OCI-LY7 (cell line): ENCODE data around the gene FOXJ2. TPM values are rescaled to one million over a fixed set of nuclear protein-coding genes. Genes with fewer than 3 reads are reported as not detected.
"Not testable (repeated sequence)": the region's sequence is repeated elsewhere in the genome, so short reads cannot be mapped to it uniquely, and the experiment has no call there.

Source experiments
- BruUV-seq: library from RNA; stranded (reverse); fragments of 400-500 nt; replicated peaks from 2 replicates; lab custom pipeline; 2021; lab: Mats Ljungman, UMichigan
- CTCF ChIA-PET: fragments of 300-600 bp; sonication (Branson Sonifier 250); formaldehyde crosslinking; loops from one replicate; lab custom pipeline; 2022; ENCODE audit warnings: antibody characterized with exemption; ENCODE audit not compliant: unreplicated experiment; lab: Charles Lee
- POLR2A ChIA-PET: fragments of 300-600 bp; sonication (Branson Sonifier 250); formaldehyde crosslinking; loops from one replicate; lab custom pipeline; 2022; ENCODE audit warnings: antibody characterized with exemption; lab: Charles Lee
- DNase-seq: peaks from one replicate; pipeline ENCODE4 v3.0.0-alpha.2; 2015; ENCODE audit warnings: low spot score
- H2AFZ ChIP-seq: fragments of 200-600 bp; sonication (generic), shearing (Covaris generic); 2 replicates; pipeline ENCODE4 v1.6.1; 2014; ENCODE audit warnings: mild to moderate bottlenecking, antibody characterized with exemption, low read length, moderate library complexity
- H3K27ac ChIP-seq: fragments of 200-600 bp; sonication (generic); 2 replicates; pipeline ENCODE4 v1.5.1; 2014; ENCODE audit warnings: mixed run types, low read depth, mild to moderate bottlenecking, moderate library complexity, low read length, inconsistent platforms; ENCODE audit not compliant: poor library complexity, severe bottlenecking
- H3K36me3 ChIP-seq: fragments of 200-600 bp; sonication (generic); 2 replicates; pipeline ENCODE4 v1.6.1; 2014; ENCODE audit warnings: mild to moderate bottlenecking, antibody characterized with exemption, low read length, moderate library complexity, mixed read lengths; ENCODE audit not compliant: insufficient read depth
- H3K4me1 ChIP-seq: fragments of 200-600 bp; sonication (generic); 2 replicates; pipeline ENCODE4 v1.5.1; 2014; ENCODE audit warnings: mild to moderate bottlenecking, low read length; ENCODE audit not compliant: insufficient read depth, poor library complexity, severe bottlenecking
- H3K4me2 ChIP-seq: fragments of 200-600 bp; sonication (generic); 2 replicates; pipeline ENCODE4 v1.6.1; 2014; ENCODE audit warnings: mild to moderate bottlenecking, low read length
- H3K4me3 ChIP-seq: fragments of 200-600 bp; sonication (generic); 2 replicates; pipeline ENCODE4 v1.5.1; 2014; ENCODE audit warnings: mild to moderate bottlenecking, low read depth, low read length; ENCODE audit not compliant: poor library complexity, severe bottlenecking
- H3K79me2 ChIP-seq: fragments of 200-600 bp; sonication (generic); 2 replicates; pipeline ENCODE4 v1.6.1; 2016; ENCODE audit warnings: low read depth, mild to moderate bottlenecking, low read length, moderate library complexity, mixed read lengths; ENCODE audit not compliant: insufficient read depth
- H3K9me2 ChIP-seq: fragments of 200-600 bp; sonication (generic); 2 replicates; pipeline ENCODE4 v1.6.1; 2016; ENCODE audit warnings: mild to moderate bottlenecking, low read length, mixed read lengths; ENCODE audit not compliant: insufficient read depth
- H3K9me3 ChIP-seq: fragments of 200-600 bp; sonication (generic); 2 replicates; pipeline ENCODE4 v1.6.1; 2014; ENCODE audit warnings: mild to moderate bottlenecking, mixed run types, low read length, mixed read lengths
- H4K20me1 ChIP-seq: fragments of 200-600 bp; sonication (generic); 2 replicates; pipeline ENCODE4 v1.6.1; 2014; ENCODE audit warnings: mild to moderate bottlenecking, antibody characterized with exemption, low read length, moderate library complexity, mixed read lengths; ENCODE audit not compliant: insufficient read depth
- CTCF ChIP-seq: fragments of 200-600 bp; sonication (generic); conservative IDR thresholded peaks from 2 replicates; pipeline ENCODE4 v1.5.1; 2014; ENCODE audit warnings: mild to moderate bottlenecking, antibody characterized with exemption, low read length, moderate library complexity, mixed read lengths
- EZH2phosphoT487 ChIP-seq: fragments of 200-600 bp; sonication (generic); IDR thresholded peaks from 2 replicates; pipeline ENCODE4 v1.6.1; 2018; ENCODE audit warnings: low read depth, borderline replicate concordance, mild to moderate bottlenecking, mixed run types, antibody characterized with exemption, low read length, moderate library complexity, mixed read lengths
- intact Hi-C: fragments of 100-400 bp; cut with micrococcal nuclease; formaldehyde crosslinking; loops from one replicate; pipeline ENCODE4 v1.10.0; 2022; ENCODE audit not compliant: unreplicated experiment
- total RNA-seq, 2 experiments: library from RNA; depleted of rRNA in 1 of 2; stranded (reverse); fragments of >200 nt in 1 of 2; shearing (Covaris generic) in 1 of 2; gene quantifications; 2 replicates each; pipeline ENCODE4 v1.2.3, GENCODE V29; 2014 to 2022

The FOXJ2 gene
- total RNA-seq, 2 experiments from 2014 or later: 5.7 to 9.3 TPM

- Histone ChIP-seq H3K79me2 (no peaks in the 10 kb centered on the region), H3K4me2 (peak overlapping the region; percentile 43), H3K4me1 (peaks cover 14% of the 10 kb centered on the region), H3K9me2 (no peaks in the 10 kb centered on the region), H3K4me3 (no peak overlapping the region), H3K9me3 (no peaks in the 10 kb centered on the region), H3K27ac (no peak overlapping the region), H3K36me3 (no peaks in the 10 kb centered on the region), H4K20me1 (no peaks in the 10 kb centered on the region), H2AFZ (peak overlapping the region; percentile 67)
- CTCF ChIA-PET: no interaction called here
- DNase-seq: peak; percentile 88
- intact Hi-C loops: loop anchor here (1.0 to 2.0 kb wide), 4 partner anchors 35 to 353 kb away; no protein-coding TSS in a partner anchor
- TF ChIP-seq EZH2phosphoT487: no peak
- TF ChIP-seq CTCF: peak; percentile 93
- POLR2A ChIA-PET: interaction anchor here (1.4 to 2.0 kb wide), 2 partner anchors 14 to 62 kb away, joined by 7 to 8 read pairs; no protein-coding TSS in a partner anchor
- BruUV-seq: no TSS peak
These were observed 37.1 kb upstream of the FOXJ2 start for GRCh38 chr12:7995266-7995963.

GRCh38 chr12:8000827-8001226 lies 31.7 kb upstream of the FOXJ2 start:
- DNase-seq, H3K4me3 ChIP-seq, H2AFZ ChIP-seq, H3K9me3 ChIP-seq, H3K4me2 ChIP-seq, H3K27ac ChIP-seq, H3K79me2 ChIP-seq, H4K20me1 ChIP-seq, intact Hi-C loops, BruUV-seq, H3K4me1 ChIP-seq, H3K36me3 ChIP-seq, POLR2A ChIA-PET, CTCF ChIA-PET, H3K9me2 ChIP-seq: not testable (repeated sequence)

- BruUV-seq, CTCF ChIA-PET, intact Hi-C loops, POLR2A ChIA-PET, H3K27ac ChIP-seq, H3K9me3 ChIP-seq, H3K4me1 ChIP-seq, H3K4me2 ChIP-seq, H3K9me2 ChIP-seq, H3K36me3 ChIP-seq, H4K20me1 ChIP-seq, H2AFZ ChIP-seq, H3K4me3 ChIP-seq, H3K79me2 ChIP-seq, DNase-seq: not testable (repeated sequence)
These were observed 31.0 kb upstream of the FOXJ2 start for GRCh38 chr12:8001496-8001895.

- H3K4me3 ChIP-seq, H3K9me3 ChIP-seq, H4K20me1 ChIP-seq, intact Hi-C loops, H3K4me1 ChIP-seq, CTCF ChIA-PET, H3K27ac ChIP-seq, DNase-seq, H3K36me3 ChIP-seq, BruUV-seq, H3K9me2 ChIP-seq, H2AFZ ChIP-seq, H3K79me2 ChIP-seq, H3K4me2 ChIP-seq: not testable (repeated sequence)
- POLR2A ChIA-PET: interaction anchor here (0.7 kb wide), 1 partner anchor 21 kb away, joined by 3 read pairs; no protein-coding TSS in a partner anchor
These were observed 27.6 kb upstream of the FOXJ2 start for GRCh38 chr12:8004897-8005296.
